Measurements from ENCODE around the gene ODC1.

- TF ChIP-seq ZNF24 (tag by site-specific recombination; IDR thresholded peaks at IDR 0.05), result no peak
- TF ChIP-seq CTCF (tag by site-specific recombination; IDR thresholded peaks at IDR 0.05), result no peak
- no peak for TF ChIP-seq KLF8 (tag by site-specific recombination; IDR thresholded peaks at IDR 0.05)
Observed at GRCh38 chr2:10399358-10399757, 48.8 kb downstream of the ODC1 start.
